Endothelial cell of umbilical vein (primary cell): ENCODE measurements around the gene MEGF11. TPM values are rescaled to one million over a fixed set of nuclear protein-coding genes. Genes with fewer than 3 reads are reported as not detected.

ENCODE experiments used
- BruUV-seq: library from RNA; stranded (reverse); fragments of 400-500 nt; replicated peaks from 2 replicates; lab custom pipeline; 2021; lab: Mats Ljungman, UMichigan
- CTCF ChIA-PET: fragments of 300-600, 350-600 bp; sonication (Branson Sonifier 250); formaldehyde crosslinking; loops from one replicate; lab custom pipeline; 2021; ENCODE audit warnings: antibody characterized with exemption, inconsistent platforms; lab: Charles Lee
- POLR2A ChIA-PET: fragments of 300-600, 350-600 bp; sonication (Branson Sonifier 250); formaldehyde crosslinking; loops from one replicate; lab custom pipeline; 2021; ENCODE audit warnings: antibody characterized with exemption, inconsistent platforms; lab: Charles Lee
- DNase-seq: peaks from one replicate; pipeline ENCODE4 v3.0.0-alpha.2; 2011; ENCODE audit warnings: low read depth, low spot score
- FAIRE-seq: peaks from 2 replicates; lab custom pipeline; 2011; peaks lifted over from hg19 to GRCh38; lab: Jason Lieb, UNC
- H2AFZ ChIP-seq: 2 replicates; pipeline ENCODE4 v1.6.0; 2012; ENCODE audit warnings: low read depth, low read length, control low read depth, inconsistent platforms
- H3K27ac ChIP-seq: 2 replicates; pipeline ENCODE4 v1.5.1; 2011; ENCODE audit warnings: low read depth, mild to moderate bottlenecking, control low read depth, low read length, moderate library complexity; ENCODE audit not compliant: insufficient read depth
- H3K27me3 ChIP-seq, 2 experiments: 2 replicates each; pipeline versions ENCODE4 v1.6.0 to v1.6.1; 2011; ENCODE audit warnings: low read length in 2 of 2, mixed read lengths in 1 of 2; ENCODE audit not compliant: control insufficient read depth in 2 of 2, insufficient read depth in 2 of 2
- H3K36me3 ChIP-seq, 2 experiments: 2 replicates in 1 of 2; 3 replicates in 1 of 2; pipeline ENCODE4 v1.5.1; 2011; ENCODE audit warnings: low read length in 2 of 2, mild to moderate bottlenecking in 1 of 2, moderate library complexity in 1 of 2; ENCODE audit not compliant: control insufficient read depth in 2 of 2, insufficient read depth in 2 of 2; ENCODE audit errors: extremely low read depth in 1 of 2
- H3K4me1 ChIP-seq: 3 replicates; pipeline ENCODE4 v1.5.1; 2011; ENCODE audit warnings: mild to moderate bottlenecking, low read length; ENCODE audit not compliant: control insufficient read depth, insufficient read depth; ENCODE audit errors: extremely low read depth
- H3K4me2 ChIP-seq: 2 replicates; pipeline ENCODE4 v1.6.1; 2011; ENCODE audit warnings: low read length, control low read depth, mixed read lengths; ENCODE audit not compliant: insufficient read depth
- H3K4me3 ChIP-seq, 3 experiments: fragments of 200-600 bp in 1 of 3; sonication (generic), shearing (Covaris generic) in 1 of 3; replicated peaks in 1 of 3; 2 replicates each; pipeline ENCODE4 v1.5.1; 2011 to 2016; ENCODE audit warnings: control low read depth in 3 of 3, low read length in 3 of 3, mild to moderate bottlenecking in 2 of 3, inconsistent platforms in 1 of 3, low read depth in 1 of 3, moderate library complexity in 1 of 3; ENCODE audit not compliant: insufficient read depth in 1 of 3
- H3K79me2 ChIP-seq: 2 replicates; pipeline ENCODE4 v1.6.0; 2012; ENCODE audit warnings: low read length, inconsistent platforms; ENCODE audit not compliant: control insufficient read depth, insufficient read depth
- H3K9ac ChIP-seq: replicated peaks from 2 replicates; pipeline ENCODE3; 2011; ENCODE audit warnings: low read length, control low read depth; ENCODE audit not compliant: insufficient read depth; ENCODE audit errors: extremely low read depth
- H3K9me1 ChIP-seq: replicated peaks from 3 replicates; pipeline ENCODE4 v1.6.0; 2011; ENCODE audit warnings: mild to moderate bottlenecking, low read length; ENCODE audit not compliant: control insufficient read depth, insufficient read depth; ENCODE audit errors: extremely low read depth
- H3K9me3 ChIP-seq: replicated peaks from 2 replicates; pipeline ENCODE4 v1.5.1; 2012; ENCODE audit warnings: low read length, inconsistent platforms; ENCODE audit not compliant: control insufficient read depth, insufficient read depth
- H4K20me1 ChIP-seq: replicated peaks from 2 replicates; pipeline ENCODE3; 2011; ENCODE audit warnings: mild to moderate bottlenecking, low read length; ENCODE audit not compliant: control insufficient read depth, insufficient read depth; ENCODE audit errors: extremely low read depth
- EZH2 ChIP-seq: IDR thresholded peaks from 2 replicates; pipeline ENCODE4 v1.6.1; 2012; ENCODE audit warnings: borderline replicate concordance, low read depth, mild to moderate bottlenecking, moderate library complexity, low read length, inconsistent platforms; ENCODE audit not compliant: severe bottlenecking
- FOS ChIP-seq: IDR thresholded peaks from 2 replicates; pipeline ENCODE4 v1.6.1; 2011; ENCODE audit warnings: mild to moderate bottlenecking, low read length, moderate library complexity, borderline replicate concordance; ENCODE audit not compliant: insufficient read depth
- GATA2 ChIP-seq: IDR thresholded peaks from 2 replicates; pipeline ENCODE4 v1.7.0; 2011; ENCODE audit warnings: low read depth, mild to moderate bottlenecking, moderate library complexity, mixed read lengths, low read length; ENCODE audit not compliant: insufficient read length, insufficient read depth
- JUN ChIP-seq: IDR thresholded peaks from 2 replicates; pipeline ENCODE4 v1.6.1; 2011; ENCODE audit warnings: borderline replicate concordance, low read depth; ENCODE audit not compliant: insufficient read length, insufficient read depth
- MAX ChIP-seq: IDR thresholded peaks from 2 replicates; pipeline ENCODE4 v1.6.1; 2011; ENCODE audit not compliant: insufficient read depth, insufficient read length
- MYC ChIP-seq: IDR thresholded peaks from one replicate; pipeline ENCODE4 v1.6.1; 2011; ENCODE audit warnings: mild to moderate bottlenecking, low read depth, low read length
- POLR2A ChIP-seq: IDR thresholded peaks from 2 replicates; pipeline ENCODE4 v1.6.1; 2012; ENCODE audit warnings: low read depth, mild to moderate bottlenecking, control low read depth, low read length
- POLR2AphosphoS5 ChIP-seq: IDR thresholded peaks from 2 replicates; pipeline ENCODE4 v1.6.1; 2012; ENCODE audit warnings: low read depth, mild to moderate bottlenecking, control low read depth, low read length, moderate library complexity; ENCODE audit not compliant: insufficient read depth
- dilution Hi-C: fragments of 300-500 bp; cut with MboI; formaldehyde crosslinking; loops from one replicate; pipeline ENCODE4 v1.15.0; 2019; ENCODE audit warnings: low sequenced_read_pairs; ENCODE audit not compliant: extremely low pct_ligation_motif_present
- intact Hi-C: fragments of 100-400 bp; cut with micrococcal nuclease; formaldehyde crosslinking; loops from one replicate; pipeline ENCODE4 v1.10.0; 2022
- polyA plus RNA-seq, 4 experiments: library from polyadenylated mRNA; depleted of rRNA in 3 of 4; stranded (reverse) in 3 of 4; unstranded in 1 of 4; fragments of >200 nt; gene quantifications; 2 replicates each; pipeline versions ENCODE4 v1.2.1 to v1.2.3, GENCODE V29; 2011 to 2012; ENCODE audit warnings: missing spikeins in 1 of 4
- total RNA-seq: library from RNA; stranded (reverse); gene quantifications from 2 replicates; pipeline ENCODE4 v1.2.3, GENCODE V29; 2021
- TF ChIP-seq, protein P1 (sequence below), 2 donors: IDR thresholded peaks; 1 replicate in 1 of 2; 2 replicates in 1 of 2; pipeline ENCODE4 v1.5.1; 2011; ENCODE audit warnings: low read length in 2 of 2, mild to moderate bottlenecking in 2 of 2, moderate library complexity in 2 of 2, control low read depth in 1 of 2, inconsistent platforms in 1 of 2, low read depth in 1 of 2; ENCODE audit not compliant: insufficient read depth in 1 of 2; ENCODE audit errors: extremely low read depth in 1 of 2

The MEGF11 gene
- total and polyA plus RNA-seq, 2 donors (not counting 3 experiments of a cell fraction or from before 2014, with no cell fraction given), result not detected

DNA sequence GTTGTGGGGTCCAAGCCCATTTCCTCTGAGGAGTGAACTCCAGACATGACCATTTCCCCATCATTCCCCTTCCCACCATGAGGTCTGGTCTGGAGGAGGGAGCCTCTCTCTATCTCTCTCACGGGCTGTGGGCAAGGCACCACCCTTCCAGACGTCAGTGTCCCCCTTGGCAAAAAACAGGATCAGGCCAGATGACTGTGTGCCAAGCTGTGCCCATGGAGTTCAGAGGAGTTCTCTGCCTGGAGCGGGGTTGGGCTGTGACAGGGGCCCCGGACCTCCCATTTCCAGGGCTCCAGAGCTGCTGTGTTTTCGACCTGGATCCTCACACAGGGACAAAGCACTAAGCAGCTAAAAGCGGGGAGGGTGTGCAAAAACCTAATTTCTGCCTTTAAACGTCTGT lies 259.8 kb downstream of the MEGF11 start:
- FAIRE-seq (no peak), DNase-seq (no peak)
- TF ChIP-seq EZH2, result no peak
- TF ChIP-seq, protein P1, sequence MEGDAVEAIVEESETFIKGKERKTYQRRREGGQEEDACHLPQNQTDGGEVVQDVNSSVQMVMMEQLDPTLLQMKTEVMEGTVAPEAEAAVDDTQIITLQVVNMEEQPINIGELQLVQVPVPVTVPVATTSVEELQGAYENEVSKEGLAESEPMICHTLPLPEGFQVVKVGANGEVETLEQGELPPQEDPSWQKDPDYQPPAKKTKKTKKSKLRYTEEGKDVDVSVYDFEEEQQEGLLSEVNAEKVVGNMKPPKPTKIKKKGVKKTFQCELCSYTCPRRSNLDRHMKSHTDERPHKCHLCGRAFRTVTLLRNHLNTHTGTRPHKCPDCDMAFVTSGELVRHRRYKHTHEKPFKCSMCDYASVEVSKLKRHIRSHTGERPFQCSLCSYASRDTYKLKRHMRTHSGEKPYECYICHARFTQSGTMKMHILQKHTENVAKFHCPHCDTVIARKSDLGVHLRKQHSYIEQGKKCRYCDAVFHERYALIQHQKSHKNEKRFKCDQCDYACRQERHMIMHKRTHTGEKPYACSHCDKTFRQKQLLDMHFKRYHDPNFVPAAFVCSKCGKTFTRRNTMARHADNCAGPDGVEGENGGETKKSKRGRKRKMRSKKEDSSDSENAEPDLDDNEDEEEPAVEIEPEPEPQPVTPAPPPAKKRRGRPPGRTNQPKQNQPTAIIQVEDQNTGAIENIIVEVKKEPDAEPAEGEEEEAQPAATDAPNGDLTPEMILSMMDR (IDR thresholded peaks at IDR 0.05; ENCODE audit: extremely low read depth in 1 of 2, insufficient read depth in 1 of 2, low read depth in 1 of 2, low read length in 2 of 2), result no peak
- TF ChIP-seq GATA2, result no peak
- no peak for TF ChIP-seq MYC
- TF ChIP-seq POLR2AphosphoS5, result no peak
- no peak for TF ChIP-seq FOS
- no peak for TF ChIP-seq POLR2A
- TF ChIP-seq JUN, result no peak
- TF ChIP-seq MAX, result no peak
- Histone ChIP-seq H3K79me2 (no peaks in the 10 kb centered on the region), H3K4me2 (no peak overlapping the region), H2AFZ (no peak overlapping the region), H3K4me3 (no peak overlapping the region), H4K20me1 (no peaks in the 10 kb centered on the region), H3K9me3 (no peaks in the 10 kb centered on the region), H3K9ac (no peak overlapping the region), H3K27ac (no peak overlapping the region), H3K4me1 (no peaks in the 10 kb centered on the region), H3K36me3 (no peaks in the 10 kb centered on the region), H3K9me1 (no peaks in the 10 kb centered on the region), H3K27me3 (peaks cover 9 to 19% of the 10 kb centered on the region in 2 experiments)
- CTCF ChIA-PET, result no interaction called here
- BruUV-seq, result no TSS peak
- POLR2A ChIA-PET, result no interaction called here
- dilution Hi-C loops, result no loop called here
- intact Hi-C loops, result no loop called here
